LNCAP (cell line): ENCODE results near the gene XXYLT1.

Experiments used
- TF ChIP-seq, protein P1 (sequence below): fragments of 450-650 bp; IDR thresholded peaks from 2 replicates; pipeline ENCODE4 v1.5.1; 2017; ENCODE audit warnings: mild to moderate bottlenecking

XXYLT1 gene

DNA sequence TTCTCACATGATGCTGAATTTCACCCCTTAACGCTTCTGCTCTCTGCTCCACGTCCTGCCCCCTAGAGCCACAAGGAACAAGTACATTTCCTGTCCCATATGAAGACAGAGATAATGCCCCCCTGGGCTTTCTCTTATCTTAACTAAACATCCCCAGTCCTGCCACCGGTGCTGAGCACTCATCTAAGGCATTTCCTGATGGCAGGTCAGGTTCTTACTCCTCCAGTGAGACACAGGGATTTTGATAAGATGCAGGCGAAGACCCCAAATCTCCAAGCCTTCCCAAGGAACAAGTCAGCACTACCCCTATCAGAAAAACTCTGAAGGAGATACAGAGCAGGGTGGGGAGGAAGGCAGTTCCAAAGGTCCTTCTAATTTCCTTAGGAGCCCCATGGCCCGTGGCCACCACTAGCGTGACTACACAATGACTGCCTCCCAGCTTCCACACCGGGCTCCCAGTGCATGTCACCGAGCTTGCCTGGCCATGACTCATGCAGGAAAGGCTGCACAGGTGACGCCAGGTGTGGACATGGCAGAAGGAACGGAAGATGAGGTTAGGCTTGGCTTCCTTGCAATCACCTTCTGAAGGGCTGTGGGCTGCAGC, 152.9 kb downstream of the XXYLT1 start:
- TF ChIP-seq, protein P1, sequence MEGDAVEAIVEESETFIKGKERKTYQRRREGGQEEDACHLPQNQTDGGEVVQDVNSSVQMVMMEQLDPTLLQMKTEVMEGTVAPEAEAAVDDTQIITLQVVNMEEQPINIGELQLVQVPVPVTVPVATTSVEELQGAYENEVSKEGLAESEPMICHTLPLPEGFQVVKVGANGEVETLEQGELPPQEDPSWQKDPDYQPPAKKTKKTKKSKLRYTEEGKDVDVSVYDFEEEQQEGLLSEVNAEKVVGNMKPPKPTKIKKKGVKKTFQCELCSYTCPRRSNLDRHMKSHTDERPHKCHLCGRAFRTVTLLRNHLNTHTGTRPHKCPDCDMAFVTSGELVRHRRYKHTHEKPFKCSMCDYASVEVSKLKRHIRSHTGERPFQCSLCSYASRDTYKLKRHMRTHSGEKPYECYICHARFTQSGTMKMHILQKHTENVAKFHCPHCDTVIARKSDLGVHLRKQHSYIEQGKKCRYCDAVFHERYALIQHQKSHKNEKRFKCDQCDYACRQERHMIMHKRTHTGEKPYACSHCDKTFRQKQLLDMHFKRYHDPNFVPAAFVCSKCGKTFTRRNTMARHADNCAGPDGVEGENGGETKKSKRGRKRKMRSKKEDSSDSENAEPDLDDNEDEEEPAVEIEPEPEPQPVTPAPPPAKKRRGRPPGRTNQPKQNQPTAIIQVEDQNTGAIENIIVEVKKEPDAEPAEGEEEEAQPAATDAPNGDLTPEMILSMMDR = no peak

DNA sequence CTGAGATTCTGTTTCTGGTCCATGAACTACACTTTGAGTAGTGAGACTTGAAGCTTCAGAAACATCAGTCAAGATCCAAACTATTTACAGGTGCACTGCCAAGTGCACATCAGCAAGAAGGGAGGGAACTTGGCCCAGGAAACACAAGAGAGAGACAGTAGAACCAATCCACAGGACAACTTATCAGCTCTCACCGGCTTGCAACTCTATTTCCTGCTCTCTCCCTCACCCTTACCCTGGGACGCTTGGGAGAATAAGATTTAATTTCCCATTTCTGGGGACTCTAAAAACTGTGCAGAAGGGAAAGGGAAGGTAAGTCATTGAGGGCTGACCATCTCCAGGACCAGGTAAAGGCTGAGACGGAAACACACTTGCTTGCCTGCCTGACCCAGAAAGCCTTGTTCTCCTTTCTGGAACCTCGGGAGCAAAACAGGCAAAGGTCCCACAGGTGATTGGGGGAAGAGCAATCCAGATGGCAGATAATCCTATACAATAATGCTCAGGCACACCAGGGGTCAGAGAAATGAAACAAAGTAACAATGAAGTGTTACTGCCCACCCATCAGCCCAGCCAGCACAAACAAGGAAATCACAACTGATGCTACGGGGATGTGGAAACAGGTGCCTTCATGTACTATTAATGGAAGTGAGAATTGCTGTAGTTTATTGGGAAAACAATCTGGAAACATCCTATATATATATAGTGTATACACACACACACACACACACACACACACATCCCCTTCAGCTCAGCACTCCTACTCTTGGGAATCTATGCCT, 154.4 kb downstream of the XXYLT1 start:
- TF ChIP-seq, protein P1 = no peak

DNA sequence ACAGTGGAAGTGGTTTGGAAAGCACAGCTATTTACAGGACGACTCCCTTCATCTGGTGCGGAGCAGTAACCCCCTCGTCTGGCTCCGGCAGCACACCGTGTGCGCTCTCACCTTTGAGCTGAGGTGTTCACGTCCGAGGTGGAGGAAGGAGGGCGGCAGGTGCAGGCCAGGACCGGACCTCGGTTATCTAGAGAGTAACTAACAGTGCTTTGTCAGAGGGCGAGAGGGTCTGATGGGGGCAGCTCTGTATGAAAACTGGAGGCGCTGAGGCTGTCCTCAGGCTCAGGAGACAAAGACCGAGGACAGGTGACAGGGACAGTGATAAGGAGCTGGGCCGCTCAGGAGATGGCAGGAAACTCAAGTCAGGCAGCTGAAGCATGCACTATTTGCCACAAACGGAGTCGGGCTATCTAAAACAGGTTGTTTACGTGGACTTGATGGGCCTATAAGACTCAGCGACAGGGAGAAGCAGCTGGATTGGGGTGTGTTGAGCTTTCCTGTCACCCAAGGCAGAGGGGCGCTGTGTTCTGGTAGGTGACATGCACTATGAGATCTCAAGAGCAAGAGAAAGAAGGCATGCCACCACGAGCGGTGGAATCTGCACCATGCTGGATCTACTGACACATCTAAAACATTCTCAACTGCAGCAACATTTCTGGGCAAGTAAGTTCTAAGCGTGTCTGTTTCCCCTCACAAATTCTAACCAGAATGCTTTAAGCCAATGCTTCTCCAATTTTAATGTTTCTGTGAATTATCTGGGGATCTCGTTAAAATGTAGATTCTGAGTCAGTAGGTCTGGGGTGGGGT, 155.2 kb downstream of the XXYLT1 start:
- TF ChIP-seq, protein P1 = no peak

DNA sequence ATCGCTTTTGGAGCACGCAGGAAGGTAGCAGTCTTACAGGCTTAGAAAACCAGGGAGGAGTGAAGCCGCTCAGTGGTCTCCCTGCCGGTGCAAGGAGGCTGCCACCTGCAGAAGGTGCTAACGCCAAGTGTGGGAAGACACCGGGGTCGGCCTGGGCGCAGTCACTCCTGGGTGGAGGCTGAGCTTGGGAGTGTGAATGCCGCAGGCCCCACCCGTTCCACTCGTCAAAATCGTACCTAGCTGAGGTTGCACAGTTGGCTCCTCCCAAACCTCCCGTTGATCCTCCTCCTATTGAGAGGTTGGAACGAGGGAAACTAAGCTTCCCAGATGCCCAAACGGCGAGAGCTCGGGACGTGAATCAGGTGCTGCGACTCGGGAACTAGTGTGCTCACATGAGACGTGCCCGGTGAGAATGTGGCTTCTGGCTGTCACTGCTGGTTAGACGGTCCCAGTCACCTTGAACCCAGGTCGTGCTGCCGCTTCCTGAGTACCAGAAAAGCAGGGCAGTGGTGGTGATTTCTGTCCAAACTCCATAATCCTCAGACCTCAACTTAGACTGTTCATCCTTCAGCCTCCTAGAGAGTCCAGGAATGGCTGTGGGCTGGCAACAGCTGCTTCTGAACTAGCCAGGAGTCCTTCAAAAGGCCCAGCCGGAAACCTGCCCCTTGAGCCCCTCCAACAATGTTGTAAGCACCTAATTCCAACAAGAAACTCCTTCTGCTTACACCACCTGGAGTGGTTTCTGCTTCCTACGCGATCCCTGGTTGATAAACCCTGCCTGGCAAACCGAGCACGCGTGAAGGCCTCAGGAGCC, 156.0 kb downstream of the XXYLT1 start:
- TF ChIP-seq, protein P1 = no peak

DNA sequence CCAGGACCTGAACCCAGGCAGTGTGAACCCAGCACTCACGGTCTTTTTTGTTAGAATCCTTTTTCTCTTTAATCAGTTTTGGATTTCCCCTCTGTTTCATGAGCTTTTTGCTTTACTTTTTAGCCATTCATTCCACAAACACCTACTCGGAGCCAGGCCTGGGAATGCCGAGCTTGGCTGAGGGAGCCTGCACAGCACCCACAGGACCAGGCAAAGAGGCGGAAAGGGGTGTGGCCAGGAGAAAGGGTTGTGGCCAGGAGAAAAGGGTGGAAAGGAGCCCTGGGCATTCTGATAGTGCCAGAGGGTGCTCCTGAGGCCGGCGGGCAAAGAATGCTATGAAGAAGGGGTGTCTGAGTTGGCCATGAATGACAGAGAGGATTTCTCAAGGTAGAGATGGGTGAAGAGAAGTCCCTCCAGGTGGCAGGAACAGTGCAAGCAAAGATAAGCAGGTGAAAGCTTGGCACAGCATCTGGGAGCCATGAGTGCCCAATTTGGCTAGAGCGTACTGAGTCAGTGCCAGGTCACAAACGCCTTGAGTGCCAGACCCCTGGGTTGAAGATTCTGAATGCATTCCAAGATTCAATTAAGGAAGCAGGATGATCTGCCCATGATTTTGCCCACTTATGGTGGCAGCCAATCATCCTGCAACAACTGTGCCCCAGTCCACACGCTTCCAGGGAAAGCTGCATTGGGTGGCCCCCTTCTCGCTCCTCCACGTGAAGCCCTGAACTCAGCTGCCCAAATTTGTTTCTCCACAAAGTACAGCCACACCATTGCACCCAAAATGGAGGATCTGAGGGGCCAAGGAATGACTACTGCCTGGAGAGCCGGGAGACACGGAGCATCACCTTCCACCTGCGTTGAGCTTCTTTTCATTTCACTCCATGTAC, 157.2 kb downstream of the XXYLT1 start:
- TF ChIP-seq, protein P1 = no peak

DNA sequence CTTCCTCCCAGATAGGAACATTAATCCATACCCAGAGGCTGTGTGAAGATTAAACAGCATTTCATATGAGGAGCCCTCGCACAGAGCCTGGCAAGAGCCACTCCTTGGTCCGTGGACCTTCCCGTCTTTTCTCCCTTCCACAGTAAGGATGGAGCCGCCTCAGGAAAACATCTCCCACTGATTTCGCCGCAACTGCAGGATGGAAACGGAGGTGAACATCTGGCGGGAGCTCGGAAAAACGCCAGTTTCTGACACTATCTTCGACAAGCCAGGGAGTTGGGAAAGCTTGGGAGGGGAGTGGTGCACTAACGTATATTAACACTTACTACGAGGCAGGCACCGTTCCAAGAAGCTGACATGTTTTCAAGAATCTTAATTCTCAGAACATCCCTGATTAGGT, 157.9 kb downstream of the XXYLT1 start:
- TF ChIP-seq, protein P1 = no peak
